SK-N-SH (cell line): ENCODE data around the gene POLR2C. TPM values are rescaled to one million over a fixed set of nuclear protein-coding genes. Genes with fewer than 3 reads are reported as not detected.

Experiments used
- CTCF ChIA-PET: fragments of 300-600, 350-600 bp; formaldehyde crosslinking; extraction: SDS; loops from one replicate; lab custom pipeline; 2021; lab: Yijun Ruan, JAX
- POLR2A ChIA-PET: fragments of 350-600 bp; sonication (Branson Sonifier 250); formaldehyde crosslinking; extraction: SDS; loops from one replicate; lab custom pipeline; 2020; ENCODE audit warnings: antibody characterized with exemption, inconsistent platforms; lab: Yijun Ruan, JAX
- DNase-seq: peaks from one replicate; pipeline ENCODE4 v3.0.0; 2012
- H2AFZ ChIP-seq: fragments of 200-600 bp; sonication (generic); 2 replicates; pipeline ENCODE4 v1.8.1; 2016; ENCODE audit warnings: antibody characterized with exemption, mild to moderate bottlenecking, low read depth
- H3F3A ChIP-seq: fragments of 200-600 bp; sonication (generic); replicated peaks from 2 replicates; pipeline ENCODE3; 2016; ENCODE audit warnings: antibody characterized with exemption, mild to moderate bottlenecking; ENCODE audit not compliant: insufficient read depth
- H3K27ac ChIP-seq, 2 experiments: fragments of 200-500 bp in 1 of 2; fragments of 200-600 bp in 1 of 2; sonication (Bioruptor generic) in 1 of 2; sonication (generic), shearing (Covaris generic) in 1 of 2; 2 replicates each; pipeline versions ENCODE4 v1.5.1 to v1.6.1; 2014 to 2016; ENCODE audit warnings: low read depth in 2 of 2, inconsistent platforms in 1 of 2, low read length in 1 of 2, mild to moderate bottlenecking in 1 of 2, mixed read lengths in 1 of 2
- H3K27me3 ChIP-seq: fragments of 200-600 bp; sonication (generic), shearing (Covaris generic); 2 replicates; pipeline ENCODE4 v1.6.1; 2016; ENCODE audit warnings: mixed run types; ENCODE audit not compliant: insufficient read depth
- H3K36me3 ChIP-seq, 2 experiments: fragments of 200-500 bp in 1 of 2; fragments of 200-600 bp in 1 of 2; sonication (Bioruptor generic) in 1 of 2; sonication (generic) in 1 of 2; replicated peaks in 1 of 2; 2 replicates each; pipeline versions ENCODE3 to v1.5.1; 2014 to 2016; ENCODE audit warnings: low read length in 1 of 2, mild to moderate bottlenecking in 1 of 2; ENCODE audit not compliant: insufficient read depth in 2 of 2, control insufficient read depth in 1 of 2
- H3K4me1 ChIP-seq, 2 experiments: fragments of 200-500 bp in 1 of 2; fragments of 200-600 bp in 1 of 2; sonication (Bioruptor generic) in 1 of 2; sonication (generic), shearing (Covaris generic) in 1 of 2; 2 replicates each; pipeline versions ENCODE4 v1.5.1 to v1.6.1; 2014 to 2016; ENCODE audit warnings: low read depth in 1 of 2, low read length in 1 of 2, mixed run types in 1 of 2; ENCODE audit not compliant: insufficient read depth in 2 of 2, control insufficient read depth in 1 of 2
- H3K4me2 ChIP-seq: fragments of 200-600 bp; sonication (generic), shearing (Covaris generic); 2 replicates; pipeline ENCODE4 v1.6.1; 2017; ENCODE audit warnings: mixed run types
- H3K4me3 ChIP-seq, 2 experiments: fragments of 200-500 bp in 1 of 2; fragments of 200-600 bp in 1 of 2; sonication (Bioruptor generic) in 1 of 2; sonication (generic), shearing (Covaris generic) in 1 of 2; 2 replicates each; pipeline versions ENCODE4 v1.5.1 to v1.8.1; 2014 to 2016; ENCODE audit warnings: low read depth in 2 of 2, inconsistent platforms in 1 of 2, low read length in 1 of 2, mild to moderate bottlenecking in 1 of 2, mixed read lengths in 1 of 2, moderate library complexity in 1 of 2
- H3K79me2 ChIP-seq: fragments of 200-600 bp; sonication (generic); 2 replicates; pipeline ENCODE4 v1.8.1; 2017; ENCODE audit warnings: mild to moderate bottlenecking; ENCODE audit not compliant: insufficient read depth
- H3K9ac ChIP-seq: fragments of 200-600 bp; sonication (generic); 2 replicates; pipeline ENCODE4 v1.6.1; 2017; ENCODE audit warnings: mixed run types
- H3K9me2 ChIP-seq: fragments of 200-600 bp; sonication (generic); 2 replicates; pipeline ENCODE4 v1.6.1; 2017; ENCODE audit warnings: mixed run types
- H3K9me3 ChIP-seq: fragments of 200-600 bp; sonication (generic); 2 replicates; pipeline ENCODE4 v1.6.1; 2017; ENCODE audit warnings: mixed run types, mild to moderate bottlenecking, moderate library complexity
- H4K20me1 ChIP-seq: fragments of 200-600 bp; sonication (generic); 2 replicates; pipeline ENCODE4 v1.6.1; 2017; ENCODE audit warnings: mild to moderate bottlenecking, mixed run types; ENCODE audit not compliant: insufficient read depth
- FOXJ3 ChIP-seq: sonication (generic); formaldehyde crosslinking; IDR thresholded peaks from 2 replicates; pipeline ENCODE4 v1.5.1; 2020; ENCODE audit warnings: mild to moderate bottlenecking, missing genetic modification reagents
- GATA2 ChIP-seq: sonication (generic); formaldehyde crosslinking; IDR thresholded peaks from 2 replicates; pipeline ENCODE4 v1.5.0; 2020; ENCODE audit warnings: mild to moderate bottlenecking, missing genetic modification reagents
- MAX ChIP-seq: IDR thresholded peaks from 2 replicates; pipeline ENCODE4 v1.4.0; 2012; ENCODE audit warnings: low read depth
- NFIC ChIP-seq: IDR thresholded peaks from 2 replicates; pipeline ENCODE4 v1.4.0; 2012; ENCODE audit warnings: borderline replicate concordance
- RAD21 ChIP-seq: IDR thresholded peaks from 2 replicates; pipeline ENCODE4 v1.6.1; 2012; ENCODE audit warnings: mild to moderate bottlenecking, low read length
- REST ChIP-seq: IDR thresholded peaks from 2 replicates; pipeline ENCODE4 v1.6.1; 2012; ENCODE audit warnings: mild to moderate bottlenecking, low read depth, low read length, moderate library complexity
- RFX5 ChIP-seq: IDR thresholded peaks from 2 replicates; pipeline ENCODE4 v1.6.1; 2012; ENCODE audit warnings: mild to moderate bottlenecking, improper control_type of control experiment, low read length
- RXRA ChIP-seq: IDR thresholded peaks from 2 replicates; pipeline ENCODE4 v1.4.0; 2012; ENCODE audit warnings: low read depth, mild to moderate bottlenecking, borderline replicate concordance
- TAF1 ChIP-seq: IDR thresholded peaks from 2 replicates; pipeline ENCODE4 v1.6.1; 2012; ENCODE audit warnings: low read depth, mild to moderate bottlenecking, low read length, moderate library complexity, borderline replicate concordance
- ZBTB33 ChIP-seq: IDR thresholded peaks from 2 replicates; pipeline ENCODE4 v1.4.0; 2012; ENCODE audit warnings: low read depth, borderline replicate concordance
- WGBS: methylation state at CpG from one replicate; pipeline ENCODE4 v1.1.6; 2017; ENCODE audit warnings: low lambda C conversion rate; 5-methylcytosine and 5-hydroxymethylcytosine counted together
- polyA plus RNA-seq, 3 experiments: library from polyadenylated mRNA; depleted of rRNA; stranded (reverse); fragments of >200 nt; gene quantifications; 2 replicates each; pipeline ENCODE4 v1.2.3, GENCODE V29; 2012

POLR2C gene
- polyA plus RNA-seq, 1 of the 3 experiments (the other 2 are of a cell fraction), result 160 TPM

GRCh38 chr16:57419506-57419905 is 43.0 kb upstream of the POLR2C start:
- WGBS, result 71% methylated on average over 6 of the region's 6 CpGs
- Histone ChIP-seq H3K4me3 (no peak overlapping the region), H3K36me3 (no peaks in the 10 kb centered on the region), H3F3A (peaks cover 8% of the 10 kb centered on the region), H3K9me3 (no peaks in the 10 kb centered on the region), H3K9ac (no peak overlapping the region), H3K27ac (peak overlapping the region in 1 of 2 experiments; percentile 71; a peak in 2 of 4 replicates), H3K79me2 (no peaks in the 10 kb centered on the region)
- DNase-seq, result no peak
- ChIA-PET CTCF (interaction anchor here (0.7 to 17.3 kb wide), 32 partner anchors 10 to 357 kb away, joined by 3 to 544 read pairs (median 7); partner anchors contain the start of genes CCL17, CIAPIN1, COQ9 and CPNE2), POLR2A (interaction anchor here (1.0 to 3.2 kb wide), 4 partner anchors 28 to 120 kb away, joined by 3 to 8 read pairs (median 4); partner anchors contain the start of genes CIAPIN1 and COQ9)
- TF ChIP-seq MAX (no peak), RXRA (no peak), FOXJ3 (no peak), RFX5 (no peak), RAD21 (no peak), REST (no peak), GATA2 (CRISPR knock-in tag) (no peak), NFIC (no peak), ZBTB33 (no peak), TAF1 (no peak)
- TF ChIP-seq, all 33 proteins: peak for 0
- Histone ChIP-seq H3K4me1 (peaks cover 0 to 28% of the 10 kb centered on the region in 2 experiments; a peak in 2 of 4 replicates), H4K20me1 (no peaks in the 10 kb centered on the region), H3K4me2 (no peak overlapping the region), H3K9me2 (no peaks in the 10 kb centered on the region), H2AFZ (no peak overlapping the region), H3K27me3 (no peaks in the 10 kb centered on the region)
